ENCODE measurements around the gene KREMEN1. TPM values are rescaled to one million over a fixed set of nuclear protein-coding genes. Genes with fewer than 3 reads are reported as not detected.
A peak's percentile ranks its signal among the peaks of the same experiment; 100 is the strongest.

Gene KREMEN1
- total and polyA plus RNA-seq, 9 of the 15 experiments (the other 6 are each of a cell fraction or from before 2014, with no cell fraction given): 0.69 to 11.5 (median 4.3) TPM

DNA sequence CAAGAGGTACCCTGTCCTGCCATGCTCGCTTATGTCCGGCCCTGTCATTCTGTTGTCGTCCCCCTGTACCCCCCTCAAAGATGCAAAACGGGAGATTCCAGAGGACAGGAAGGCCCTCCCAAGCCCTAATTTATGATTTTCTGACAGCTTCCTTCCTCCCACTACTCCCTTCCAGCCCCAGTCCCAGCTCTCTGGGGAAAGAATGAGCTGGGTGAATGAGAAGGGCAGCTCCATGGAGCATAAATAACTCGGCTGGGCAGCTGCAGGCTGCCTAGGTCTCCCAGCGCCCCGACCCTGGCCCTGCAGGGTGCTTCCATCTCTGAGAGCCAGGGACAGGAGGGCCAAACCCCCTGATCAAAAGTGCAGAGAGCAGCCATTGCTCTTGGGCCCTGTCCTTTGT is 128.9 kb downstream of the KREMEN1 start (continued):
- TF ChIP-seq, protein P1, sequence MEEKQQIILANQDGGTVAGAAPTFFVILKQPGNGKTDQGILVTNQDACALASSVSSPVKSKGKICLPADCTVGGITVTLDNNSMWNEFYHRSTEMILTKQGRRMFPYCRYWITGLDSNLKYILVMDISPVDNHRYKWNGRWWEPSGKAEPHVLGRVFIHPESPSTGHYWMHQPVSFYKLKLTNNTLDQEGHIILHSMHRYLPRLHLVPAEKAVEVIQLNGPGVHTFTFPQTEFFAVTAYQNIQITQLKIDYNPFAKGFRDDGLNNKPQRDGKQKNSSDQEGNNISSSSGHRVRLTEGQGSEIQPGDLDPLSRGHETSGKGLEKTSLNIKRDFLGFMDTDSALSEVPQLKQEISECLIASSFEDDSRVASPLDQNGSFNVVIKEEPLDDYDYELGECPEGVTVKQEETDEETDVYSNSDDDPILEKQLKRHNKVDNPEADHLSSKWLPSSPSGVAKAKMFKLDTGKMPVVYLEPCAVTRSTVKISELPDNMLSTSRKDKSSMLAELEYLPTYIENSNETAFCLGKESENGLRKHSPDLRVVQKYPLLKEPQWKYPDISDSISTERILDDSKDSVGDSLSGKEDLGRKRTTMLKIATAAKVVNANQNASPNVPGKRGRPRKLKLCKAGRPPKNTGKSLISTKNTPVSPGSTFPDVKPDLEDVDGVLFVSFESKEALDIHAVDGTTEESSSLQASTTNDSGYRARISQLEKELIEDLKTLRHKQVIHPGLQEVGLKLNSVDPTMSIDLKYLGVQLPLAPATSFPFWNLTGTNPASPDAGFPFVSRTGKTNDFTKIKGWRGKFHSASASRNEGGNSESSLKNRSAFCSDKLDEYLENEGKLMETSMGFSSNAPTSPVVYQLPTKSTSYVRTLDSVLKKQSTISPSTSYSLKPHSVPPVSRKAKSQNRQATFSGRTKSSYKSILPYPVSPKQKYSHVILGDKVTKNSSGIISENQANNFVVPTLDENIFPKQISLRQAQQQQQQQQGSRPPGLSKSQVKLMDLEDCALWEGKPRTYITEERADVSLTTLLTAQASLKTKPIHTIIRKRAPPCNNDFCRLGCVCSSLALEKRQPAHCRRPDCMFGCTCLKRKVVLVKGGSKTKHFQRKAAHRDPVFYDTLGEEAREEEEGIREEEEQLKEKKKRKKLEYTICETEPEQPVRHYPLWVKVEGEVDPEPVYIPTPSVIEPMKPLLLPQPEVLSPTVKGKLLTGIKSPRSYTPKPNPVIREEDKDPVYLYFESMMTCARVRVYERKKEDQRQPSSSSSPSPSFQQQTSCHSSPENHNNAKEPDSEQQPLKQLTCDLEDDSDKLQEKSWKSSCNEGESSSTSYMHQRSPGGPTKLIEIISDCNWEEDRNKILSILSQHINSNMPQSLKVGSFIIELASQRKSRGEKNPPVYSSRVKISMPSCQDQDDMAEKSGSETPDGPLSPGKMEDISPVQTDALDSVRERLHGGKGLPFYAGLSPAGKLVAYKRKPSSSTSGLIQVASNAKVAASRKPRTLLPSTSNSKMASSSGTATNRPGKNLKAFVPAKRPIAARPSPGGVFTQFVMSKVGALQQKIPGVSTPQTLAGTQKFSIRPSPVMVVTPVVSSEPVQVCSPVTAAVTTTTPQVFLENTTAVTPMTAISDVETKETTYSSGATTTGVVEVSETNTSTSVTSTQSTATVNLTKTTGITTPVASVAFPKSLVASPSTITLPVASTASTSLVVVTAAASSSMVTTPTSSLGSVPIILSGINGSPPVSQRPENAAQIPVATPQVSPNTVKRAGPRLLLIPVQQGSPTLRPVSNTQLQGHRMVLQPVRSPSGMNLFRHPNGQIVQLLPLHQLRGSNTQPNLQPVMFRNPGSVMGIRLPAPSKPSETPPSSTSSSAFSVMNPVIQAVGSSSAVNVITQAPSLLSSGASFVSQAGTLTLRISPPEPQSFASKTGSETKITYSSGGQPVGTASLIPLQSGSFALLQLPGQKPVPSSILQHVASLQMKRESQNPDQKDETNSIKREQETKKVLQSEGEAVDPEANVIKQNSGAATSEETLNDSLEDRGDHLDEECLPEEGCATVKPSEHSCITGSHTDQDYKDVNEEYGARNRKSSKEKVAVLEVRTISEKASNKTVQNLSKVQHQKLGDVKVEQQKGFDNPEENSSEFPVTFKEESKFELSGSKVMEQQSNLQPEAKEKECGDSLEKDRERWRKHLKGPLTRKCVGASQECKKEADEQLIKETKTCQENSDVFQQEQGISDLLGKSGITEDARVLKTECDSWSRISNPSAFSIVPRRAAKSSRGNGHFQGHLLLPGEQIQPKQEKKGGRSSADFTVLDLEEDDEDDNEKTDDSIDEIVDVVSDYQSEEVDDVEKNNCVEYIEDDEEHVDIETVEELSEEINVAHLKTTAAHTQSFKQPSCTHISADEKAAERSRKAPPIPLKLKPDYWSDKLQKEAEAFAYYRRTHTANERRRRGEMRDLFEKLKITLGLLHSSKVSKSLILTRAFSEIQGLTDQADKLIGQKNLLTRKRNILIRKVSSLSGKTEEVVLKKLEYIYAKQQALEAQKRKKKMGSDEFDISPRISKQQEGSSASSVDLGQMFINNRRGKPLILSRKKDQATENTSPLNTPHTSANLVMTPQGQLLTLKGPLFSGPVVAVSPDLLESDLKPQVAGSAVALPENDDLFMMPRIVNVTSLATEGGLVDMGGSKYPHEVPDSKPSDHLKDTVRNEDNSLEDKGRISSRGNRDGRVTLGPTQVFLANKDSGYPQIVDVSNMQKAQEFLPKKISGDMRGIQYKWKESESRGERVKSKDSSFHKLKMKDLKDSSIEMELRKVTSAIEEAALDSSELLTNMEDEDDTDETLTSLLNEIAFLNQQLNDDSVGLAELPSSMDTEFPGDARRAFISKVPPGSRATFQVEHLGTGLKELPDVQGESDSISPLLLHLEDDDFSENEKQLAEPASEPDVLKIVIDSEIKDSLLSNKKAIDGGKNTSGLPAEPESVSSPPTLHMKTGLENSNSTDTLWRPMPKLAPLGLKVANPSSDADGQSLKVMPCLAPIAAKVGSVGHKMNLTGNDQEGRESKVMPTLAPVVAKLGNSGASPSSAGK (IDR thresholded peaks at IDR 0.05): no peak; the same call in 1 of the 2 replicates
- TF ChIP-seq GABPA (tag; conservative IDR thresholded peaks at IDR 0.05; ENCODE audit: low read depth) (peak; percentile 52), ZNF57 (CRISPR knock-in tag; IDR thresholded peaks at IDR 0.05) (no peak), IRF2 (CRISPR knock-in tag; IDR thresholded peaks at IDR 0.05) (no peak), MEIS2 (IDR thresholded peaks at IDR 0.05; ENCODE audit: partially characterized antibody) (peak; percentile 90), SNIP1 (IDR thresholded peaks at IDR 0.05; ENCODE audit: low read depth) (no peak), FOXK2 (conservative IDR thresholded peaks at IDR 0.05 in 1 of 2, IDR thresholded peaks at IDR 0.05 in 1 of 2; ENCODE audit: low read depth in 2 of 2) (no peak), ZKSCAN8 (CRISPR knock-in tag; IDR thresholded peaks at IDR 0.05) (0 out of 2 replicates have a peak, but pooled peaks have one; percentile 23), ZNF134 (CRISPR knock-in tag; conservative IDR thresholded peaks at IDR 0.05) (no peak), SMAD4 (CRISPR knock-in tag; conservative IDR thresholded peaks at IDR 0.05) (no peak), ETV1 (tag; conservative IDR thresholded peaks at IDR 0.05; ENCODE audit: low read depth) (peak; percentile 83), CHAMP1 (IDR thresholded peaks at IDR 0.05) (no peak)
- TF ChIP-seq, protein P2, sequence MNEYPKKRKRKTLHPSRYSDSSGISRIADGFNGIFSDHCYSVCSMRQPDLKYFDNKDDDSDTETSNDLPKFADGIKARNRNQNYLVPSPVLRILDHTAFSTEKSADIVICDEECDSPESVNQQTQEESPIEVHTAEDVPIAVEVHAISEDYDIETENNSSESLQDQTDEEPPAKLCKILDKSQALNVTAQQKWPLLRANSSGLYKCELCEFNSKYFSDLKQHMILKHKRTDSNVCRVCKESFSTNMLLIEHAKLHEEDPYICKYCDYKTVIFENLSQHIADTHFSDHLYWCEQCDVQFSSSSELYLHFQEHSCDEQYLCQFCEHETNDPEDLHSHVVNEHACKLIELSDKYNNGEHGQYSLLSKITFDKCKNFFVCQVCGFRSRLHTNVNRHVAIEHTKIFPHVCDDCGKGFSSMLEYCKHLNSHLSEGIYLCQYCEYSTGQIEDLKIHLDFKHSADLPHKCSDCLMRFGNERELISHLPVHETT (CRISPR knock-in tag; conservative IDR thresholded peaks at IDR 0.05 in 1 of 2, IDR thresholded peaks at IDR 0.05 in 1 of 2): peak in 1 of 2 experiments; percentile 4; a peak in 1 of 4 replicates
